ENCODE results near the gene C4orf36. TPM values are rescaled to one million over a fixed set of nuclear protein-coding genes. Genes with fewer than 3 reads are reported as not detected.

Gene C4orf36
- total and polyA plus RNA-seq, 9 donors: 0.74 to 4.3 (median 1.6) TPM; not detected in 2

DNA sequence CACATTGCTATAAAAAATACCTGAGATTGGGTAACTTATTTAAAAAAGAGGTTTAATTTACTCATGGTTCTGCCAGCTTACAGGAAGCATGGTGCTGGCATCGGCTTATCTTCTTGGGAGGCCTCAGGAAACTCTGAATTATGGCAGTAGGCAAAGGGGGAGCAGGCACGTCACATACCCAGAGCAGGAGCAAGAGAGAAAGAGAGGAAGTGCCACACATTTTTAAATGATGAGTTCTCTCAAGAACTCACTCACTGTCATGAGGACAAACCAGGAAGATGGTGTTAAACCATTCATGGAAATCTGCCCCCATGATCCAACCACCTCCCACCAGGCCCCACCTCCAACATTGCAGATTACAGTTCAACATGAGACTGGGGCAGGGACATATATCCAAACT, 32.6 kb upstream of the C4orf36 start:
- no peaks in the 10 kb centered on the region for H3K36me3 ChIP-seq
- 33 to 62% (median 43%) methylated on average over 2 of the region's 2 CpGs for WGBS, 3 donors
- TF ChIP-seq, protein P1, sequence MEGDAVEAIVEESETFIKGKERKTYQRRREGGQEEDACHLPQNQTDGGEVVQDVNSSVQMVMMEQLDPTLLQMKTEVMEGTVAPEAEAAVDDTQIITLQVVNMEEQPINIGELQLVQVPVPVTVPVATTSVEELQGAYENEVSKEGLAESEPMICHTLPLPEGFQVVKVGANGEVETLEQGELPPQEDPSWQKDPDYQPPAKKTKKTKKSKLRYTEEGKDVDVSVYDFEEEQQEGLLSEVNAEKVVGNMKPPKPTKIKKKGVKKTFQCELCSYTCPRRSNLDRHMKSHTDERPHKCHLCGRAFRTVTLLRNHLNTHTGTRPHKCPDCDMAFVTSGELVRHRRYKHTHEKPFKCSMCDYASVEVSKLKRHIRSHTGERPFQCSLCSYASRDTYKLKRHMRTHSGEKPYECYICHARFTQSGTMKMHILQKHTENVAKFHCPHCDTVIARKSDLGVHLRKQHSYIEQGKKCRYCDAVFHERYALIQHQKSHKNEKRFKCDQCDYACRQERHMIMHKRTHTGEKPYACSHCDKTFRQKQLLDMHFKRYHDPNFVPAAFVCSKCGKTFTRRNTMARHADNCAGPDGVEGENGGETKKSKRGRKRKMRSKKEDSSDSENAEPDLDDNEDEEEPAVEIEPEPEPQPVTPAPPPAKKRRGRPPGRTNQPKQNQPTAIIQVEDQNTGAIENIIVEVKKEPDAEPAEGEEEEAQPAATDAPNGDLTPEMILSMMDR (IDR thresholded peaks at IDR 0.05): no peak
- TF ChIP-seq EP300 (IDR thresholded peaks at IDR 0.05): no peak
- no peak for TF ChIP-seq POLR2A (IDR thresholded peaks at IDR 0.05)
- DNase-seq: no peak
- no peak overlapping the region for H3K27ac ChIP-seq
- no peaks in the 10 kb centered on the region for H3K27me3 ChIP-seq
- H3K9me3 ChIP-seq: no peaks in the 10 kb centered on the region
- intact Hi-C loops (cut with DNase I): loop anchor here in 3 of 4 donors (5.0 to 10.0 kb wide), 5 partner anchors 167 to 312 kb away; no protein-coding TSS in a partner anchor
- H3K4me1 ChIP-seq (ENCODE audit: insufficient read depth): no peaks in the 10 kb centered on the region
- H3K4me3 ChIP-seq: no peak overlapping the region

DNA sequence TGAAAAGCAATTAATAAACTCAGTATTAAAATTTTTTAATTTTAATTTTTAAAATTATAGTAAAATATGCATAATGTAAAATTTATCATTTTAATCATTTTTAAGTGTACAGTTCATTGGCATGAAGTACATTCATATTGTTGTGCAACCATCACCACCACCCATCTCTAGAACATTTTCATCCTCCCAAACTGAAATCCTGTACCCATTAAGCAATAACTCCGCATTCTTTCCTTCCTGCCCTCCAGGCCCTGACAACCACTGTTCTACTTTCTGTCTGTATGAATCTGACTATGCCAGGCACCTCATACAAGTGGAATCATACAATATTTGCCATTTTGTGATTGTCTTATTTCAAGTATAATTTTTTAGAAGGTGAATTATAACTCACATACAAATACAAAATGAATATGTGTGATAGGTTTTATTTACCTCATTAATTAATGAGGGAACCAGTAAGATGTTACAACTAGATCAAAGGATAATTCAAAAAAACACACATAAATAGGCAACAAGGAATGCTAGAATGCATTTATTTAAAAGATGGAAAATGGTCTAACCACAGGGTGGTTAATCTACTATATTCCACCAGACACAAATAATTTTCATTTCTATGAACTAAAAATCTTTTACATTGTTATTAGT, 29.5 kb upstream of the C4orf36 start:
- no peaks in the 10 kb centered on the region for H3K4me1 ChIP-seq (ENCODE audit: insufficient read depth)
- no peak overlapping the region for H3K4me3 ChIP-seq
- TF ChIP-seq, protein P1 (IDR thresholded peaks at IDR 0.05): no peak
- TF ChIP-seq EP300 (IDR thresholded peaks at IDR 0.05): no peak
- no peak for TF ChIP-seq POLR2A (IDR thresholded peaks at IDR 0.05)
- no peaks in the 10 kb centered on the region for H3K36me3 ChIP-seq
- 89 to 97% (median 95%) methylated on average over 1 of the region's 1 CpG for WGBS, 3 donors
- H3K9me3 ChIP-seq: no peaks in the 10 kb centered on the region
- intact Hi-C loops (cut with DNase I): loop anchor here in 3 of 4 donors (5.0 to 10.0 kb wide), 5 partner anchors 171 to 316 kb away; no protein-coding TSS in a partner anchor
- H3K27ac ChIP-seq: no peak overlapping the region
- no peaks in the 10 kb centered on the region for H3K27me3 ChIP-seq
- no peak for DNase-seq

DNA sequence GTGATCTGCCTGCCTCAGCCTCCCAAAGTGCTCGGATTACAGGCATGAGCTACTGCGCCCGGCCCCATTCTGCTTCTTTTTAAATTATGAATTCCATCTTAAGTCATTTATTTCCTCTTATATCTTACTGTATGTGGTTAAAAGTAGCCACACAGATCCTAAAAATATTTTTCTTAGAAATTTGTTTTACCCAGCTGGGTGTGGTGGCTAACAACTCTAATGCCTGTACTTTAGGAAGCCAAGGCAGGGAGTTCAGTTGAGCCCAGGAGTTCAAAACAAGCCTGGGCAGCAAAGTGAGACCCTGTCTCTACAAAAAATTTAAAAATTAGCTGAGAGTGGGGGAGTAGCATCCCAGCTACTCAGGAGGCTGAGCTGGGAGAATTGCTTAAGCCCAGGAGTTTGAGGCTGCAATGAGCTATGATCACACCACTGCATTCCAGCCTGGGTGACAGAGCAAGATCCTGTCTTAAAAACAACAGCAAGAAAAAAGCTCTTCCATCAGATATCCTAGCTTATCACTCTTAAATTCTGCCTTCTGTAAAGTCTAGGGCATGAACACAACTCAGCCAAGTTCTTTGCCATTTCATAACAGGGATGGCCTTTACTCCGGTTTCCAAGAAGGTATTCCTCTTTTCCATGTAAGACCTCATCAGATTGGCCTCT, 27.5 kb upstream of the C4orf36 start:
- DNase-seq: no peak
- Histone ChIP-seq H3K36me3 (no peaks in the 10 kb centered on the region), H3K27ac (no peak overlapping the region), H3K9me3 (no peaks in the 10 kb centered on the region), H3K4me1 (ENCODE audit: insufficient read depth) (no peaks in the 10 kb centered on the region), H3K27me3 (no peaks in the 10 kb centered on the region), H3K4me3 (no peak overlapping the region)
- TF ChIP-seq, protein P1 (IDR thresholded peaks at IDR 0.05): no peak
- TF ChIP-seq POLR2A (IDR thresholded peaks at IDR 0.05) (no peak), EP300 (IDR thresholded peaks at IDR 0.05) (no peak)
- intact Hi-C loops (cut with DNase I): loop anchor here in 3 of 4 donors (5.0 to 10.0 kb wide), 5 partner anchors 173 to 318 kb away; no protein-coding TSS in a partner anchor
- WGBS, 3 donors: 91 to 93% (median 92%) methylated on average over 4 of the region's 4 CpGs

DNA sequence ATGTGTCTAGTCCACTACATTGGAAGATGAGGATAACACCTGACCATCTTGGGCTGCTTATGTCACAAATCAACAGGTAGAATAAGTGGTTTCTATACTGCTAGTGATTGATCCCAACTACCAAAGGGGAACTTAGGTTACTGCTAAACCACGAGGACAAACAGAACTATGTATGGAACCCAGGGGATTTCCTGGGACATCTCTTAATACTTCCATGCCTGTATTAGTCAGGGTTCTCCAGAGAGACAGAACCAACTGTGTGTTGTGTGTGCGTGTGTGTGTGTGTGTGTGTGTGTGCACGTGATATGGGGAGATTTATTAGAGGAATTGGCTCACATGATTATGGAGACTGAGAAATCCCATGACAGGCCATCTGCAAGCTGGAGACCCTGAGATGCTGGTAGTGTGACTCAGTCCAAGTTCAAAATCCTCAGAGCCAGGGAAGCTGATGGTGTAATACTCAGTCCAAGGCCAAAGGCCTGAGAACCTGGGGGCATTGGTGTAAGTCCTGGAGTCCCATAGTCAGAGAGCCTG, 26.4 kb upstream of the C4orf36 start:
- Histone ChIP-seq H3K4me3 (no peak overlapping the region), H3K27ac (no peak overlapping the region), H3K27me3 (no peaks in the 10 kb centered on the region), H3K4me1 (ENCODE audit: insufficient read depth) (no peaks in the 10 kb centered on the region), H3K36me3 (no peaks in the 10 kb centered on the region), H3K9me3 (no peaks in the 10 kb centered on the region)
- intact Hi-C loops (cut with DNase I): no loop called here
- DNase-seq: no peak
- no peak for TF ChIP-seq EP300 (IDR thresholded peaks at IDR 0.05)
- no peak for TF ChIP-seq POLR2A (IDR thresholded peaks at IDR 0.05)
- TF ChIP-seq, protein P1 (IDR thresholded peaks at IDR 0.05): no peak
- 29 to 56% (median 50%) methylated on average over 3 of the region's 3 CpGs for WGBS, 3 donors

All from ovary (tissue), 9 donors.